ENCODE data around the gene NR2E3.
"Not testable (repeated sequence)": the region's sequence is repeated elsewhere in the genome, so short reads cannot be mapped to it uniquely, and the experiment has no call there.

The NR2E3 gene

GRCh38 chr15:71815301-71815700, 4.9 kb downstream of the NR2E3 start:
- DNase-seq (ENCODE audit: low read depth in 2 of 2) = no peak

GRCh38 chr15:71817351-71817750, 7.0 kb downstream of the NR2E3 start:
- DNase-seq (ENCODE audit: low read depth in 2 of 2) = no peak

- no peak for DNase-seq (ENCODE audit: low read depth in 2 of 2)
Measured at GRCh38 chr15:71820127-71820526, 9.8 kb downstream of the NR2E3 start.

GRCh38 chr15:71821547-71822129, 11.3 kb downstream of the NR2E3 start:
- DNase-seq (ENCODE audit: low read depth in 2 of 2) = no peak

- DNase-seq (ENCODE audit: low read depth in 2 of 2) = no peak
Measured at GRCh38 chr15:71822890-71823630, 12.7 kb downstream of the NR2E3 start.

- no peak for DNase-seq (ENCODE audit: low read depth in 2 of 2)
Measured at GRCh38 chr15:71823801-71824200, 13.4 kb downstream of the NR2E3 start.

- DNase-seq (ENCODE audit: low read depth in 2 of 2) = no peak
Measured at GRCh38 chr15:71825021-71825730, 14.8 kb downstream of the NR2E3 start.

- no peak for DNase-seq (ENCODE audit: low read depth in 2 of 2)
Measured at GRCh38 chr15:71826196-71826595, 15.8 kb downstream of the NR2E3 start.

GRCh38 chr15:71830981-71831380, 20.6 kb downstream of the NR2E3 start:
- DNase-seq (ENCODE audit: low read depth in 2 of 2) = no peak

GRCh38 chr15:71841563-71841962, 31.2 kb downstream of the NR2E3 start:
- no peak for DNase-seq (ENCODE audit: low read depth in 2 of 2)

GRCh38 chr15:71844916-71845315, 34.6 kb downstream of the NR2E3 start:
- no peak for DNase-seq (ENCODE audit: low read depth in 2 of 2)

- DNase-seq (ENCODE audit: low read depth in 2 of 2) = no peak
Measured at GRCh38 chr15:71853543-71853942, 43.2 kb downstream of the NR2E3 start.

- not testable (repeated sequence) for DNase-seq (ENCODE audit: low read depth in 2 of 2)
Measured at GRCh38 chr15:71858232-71858631, 47.9 kb downstream of the NR2E3 start.
